ENCODE results near the gene AIRE.

AIRE gene

GRCh38 chr21:44305691-44306090 is 20.0 kb downstream of the AIRE start:
- no peak for DNase-seq (ENCODE audit: extremely low read depth, low read depth)
- TF ChIP-seq CTCF (IDR thresholded peaks at IDR 0.05; ENCODE audit: low read depth, low read length): no peak

- TF ChIP-seq CTCF (IDR thresholded peaks at IDR 0.05; ENCODE audit: low read depth, low read length): no peak
These were observed 21.4 kb downstream of the AIRE start for GRCh38 chr21:44306936-44307704.

GRCh38 chr21:44310628-44311507 is 25.2 kb downstream of the AIRE start:
- DNase-seq (ENCODE audit: extremely low read depth, low read depth): no peak
- no peak for TF ChIP-seq CTCF (IDR thresholded peaks at IDR 0.05; ENCODE audit: low read depth, low read length)

More at GRCh38 chr21:44306936-44307704, 21.4 kb downstream of the AIRE start:
- no peak for DNase-seq (ENCODE audit: extremely low read depth, low read depth)

GRCh38 chr21:44312089-44312488 is 26.4 kb downstream of the AIRE start:
- no peak for DNase-seq (ENCODE audit: extremely low read depth, low read depth)
- no peak for TF ChIP-seq CTCF (IDR thresholded peaks at IDR 0.05; ENCODE audit: low read depth, low read length)

GRCh38 chr21:44312716-44313115 is 27.0 kb downstream of the AIRE start:
- no peak for DNase-seq (ENCODE audit: extremely low read depth, low read depth)
- TF ChIP-seq CTCF (IDR thresholded peaks at IDR 0.05; ENCODE audit: low read depth, low read length): no peak

- TF ChIP-seq CTCF (IDR thresholded peaks at IDR 0.05; ENCODE audit: low read depth, low read length): no peak
- DNase-seq (ENCODE audit: extremely low read depth, low read depth): no peak
These were observed 27.8 kb downstream of the AIRE start for GRCh38 chr21:44313451-44313850.

GRCh38 chr21:44314128-44314527 is 28.5 kb downstream of the AIRE start:
- TF ChIP-seq CTCF (IDR thresholded peaks at IDR 0.05; ENCODE audit: low read depth, low read length): no peak
- DNase-seq (ENCODE audit: extremely low read depth, low read depth): no peak

Data from AG09319 (cell line).